Stomach (tissue), 9 donors: ENCODE results near the gene CA5A. TPM values are rescaled to one million over a fixed set of nuclear protein-coding genes. Genes with fewer than 3 reads are reported as not detected.

Source experiments
- DNase-seq, 2 donors: peaks; one replicate each; pipeline versions ENCODE4 v3.0.0 to v3.0.0-alpha.2; 2013 to 2019
- H3K27ac ChIP-seq, 5 donors: fragments of 200-600 bp in 4 of 5; sonication (generic) in 4 of 5; one replicate each; pipeline ENCODE4 v1.5.1; 2013 to 2019; ENCODE audit warnings: mild to moderate bottlenecking in 1 of 5, moderate library complexity in 1 of 5
- H3K27me3 ChIP-seq, 3 donors: fragments of 200-600 bp; sonication (generic); one replicate each; pipeline ENCODE4 v1.5.1; 2017 to 2019; ENCODE audit warnings: mixed run types in 1 of 3
- H3K36me3 ChIP-seq, 4 donors: fragments of 200-600 bp; sonication (generic); 1 replicate in 3 of 4; 2 replicates in 1 of 4; pipeline ENCODE4 v1.5.1; 2016 to 2019
- H3K4me1 ChIP-seq, 4 donors: fragments of 200-600 bp; sonication (generic); one replicate each; pipeline ENCODE4 v1.5.1; 2016 to 2019
- H3K4me3 ChIP-seq, 4 donors: fragments of 200-600 bp; sonication (generic) in 3 of 4; one replicate each; pipeline ENCODE4 v1.5.1; 2016 to 2019; ENCODE audit warnings: mild to moderate bottlenecking in 1 of 4
- H3K9me3 ChIP-seq, 4 donors: fragments of 200-600 bp; sonication (generic); one replicate each; pipeline ENCODE4 v1.5.1; 2016 to 2019
- EP300 ChIP-seq: sonication (generic); formaldehyde crosslinking; IDR thresholded peaks from one replicate; pipeline ENCODE4 v1.6.1; 2017; ENCODE audit warnings: antibody characterized with exemption
- POLR2A ChIP-seq, 4 donors: fragments of 450-650 bp; IDR thresholded peaks; one replicate each; pipeline ENCODE4 v1.6.1; 2016; ENCODE audit warnings: antibody characterized with exemption in 4 of 4, control low read depth in 2 of 4, mild to moderate bottlenecking in 1 of 4, moderate library complexity in 1 of 4
- POLR2AphosphoS5 ChIP-seq, 3 donors: sonication (generic); formaldehyde crosslinking; IDR thresholded peaks; one replicate each; pipeline ENCODE4 v1.6.1; 2016; ENCODE audit warnings: antibody characterized with exemption in 3 of 3
- WGBS, 5 donors: extraction: QIAGEN DNeasy Blood & Tissue Kit in 3 of 5; methylation state at CpG; one replicate each; pipeline versions ENCODE4 v1.1.5 to v1.1.7; 2013 to 2018; 5-methylcytosine and 5-hydroxymethylcytosine counted together
- intact Hi-C: fragments of 100-400 bp; cut with DNase I; formaldehyde crosslinking; loops from one replicate; pipeline ENCODE4 v1.15.1; 2023; ENCODE audit warnings: low total_unique reads
- polyA plus RNA-seq, 3 donors: library from polyadenylated mRNA; stranded (reverse); fragments of 200-250 nt; gene quantifications; one replicate each; pipeline ENCODE4 v1.2.3, GENCODE V29; 2013
- total RNA-seq, 5 donors: library from RNA; depleted of rRNA; stranded (reverse); fragments of >200 nt; gene quantifications; one replicate each; pipeline versions ENCODE4 v1.1.0 to v1.2.3, GENCODE V29; 2014 to 2016
- TF ChIP-seq, protein P1 (sequence below), 7 experiments: fragments of 450-650 bp in 4 of 7; fragments of 200-600 bp in 3 of 7; sonication (generic) in 3 of 7; IDR thresholded peaks; one replicate each; pipeline ENCODE4 v1.5.1; 2016 to 2019; ENCODE audit warnings: antibody characterized with exemption in 7 of 7, control low read depth in 2 of 7, mild to moderate bottlenecking in 1 of 7
- donor health status: healthy with polysubstance abuse.
- donor health status: Bipolar disorder and iron deficiency.
- donor health status: healthy.

The CA5A gene
- total and polyA plus RNA-seq, 8 donors = not detected

DNA sequence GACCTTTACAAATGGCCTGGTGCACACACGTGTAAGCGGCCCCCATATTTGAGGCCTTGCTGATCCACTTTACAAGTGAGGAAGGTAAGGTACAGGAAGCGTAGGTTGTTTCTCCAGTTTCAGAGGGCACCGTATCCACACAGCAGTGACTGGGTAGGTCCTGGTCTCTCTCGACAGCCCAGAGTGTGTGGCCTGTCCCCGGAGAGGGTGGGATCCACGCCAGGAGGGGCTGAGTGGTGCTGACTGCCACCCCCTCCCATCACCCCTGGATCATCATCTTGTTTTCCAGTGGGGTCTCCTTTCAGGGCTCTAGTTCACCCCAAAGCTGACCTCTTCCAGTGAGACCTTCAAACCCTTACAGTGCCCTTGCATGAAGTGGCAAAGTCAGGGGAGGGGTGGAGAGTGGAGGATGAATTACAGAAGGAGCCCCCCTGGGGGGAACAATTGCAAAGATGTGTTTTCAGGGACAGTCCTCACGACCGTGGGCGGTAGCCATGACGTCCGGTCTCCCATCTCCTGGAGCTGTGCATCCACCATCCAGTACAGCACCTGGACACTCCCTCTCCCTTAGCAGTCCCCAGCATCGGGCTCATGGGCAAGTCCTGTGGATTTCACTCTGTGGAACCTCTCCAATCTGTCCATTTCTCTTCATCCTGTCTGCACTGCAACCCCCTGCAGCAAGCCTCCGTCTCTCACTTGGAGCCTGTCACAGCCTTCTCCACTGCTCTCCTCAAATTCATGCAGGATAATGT is 10.4 kb upstream of the CA5A start:
- Histone ChIP-seq H3K36me3 (no peaks in the 10 kb centered on the region), H3K9me3 (no peaks in the 10 kb centered on the region), H3K27me3 (no peaks in the 10 kb centered on the region), H3K27ac (peak overlapping the region in 2 of 5 donors; percentile 78 to 83), H3K4me3 (no peak overlapping the region), H3K4me1 (peaks cover 4 to 26% (median 17%) of the 10 kb centered on the region in 4 donors)
- intact Hi-C loops = no loop called here
- TF ChIP-seq POLR2A (IDR thresholded peaks at IDR 0.05) = no peak
- no peak for TF ChIP-seq EP300
- TF ChIP-seq, protein P1, sequence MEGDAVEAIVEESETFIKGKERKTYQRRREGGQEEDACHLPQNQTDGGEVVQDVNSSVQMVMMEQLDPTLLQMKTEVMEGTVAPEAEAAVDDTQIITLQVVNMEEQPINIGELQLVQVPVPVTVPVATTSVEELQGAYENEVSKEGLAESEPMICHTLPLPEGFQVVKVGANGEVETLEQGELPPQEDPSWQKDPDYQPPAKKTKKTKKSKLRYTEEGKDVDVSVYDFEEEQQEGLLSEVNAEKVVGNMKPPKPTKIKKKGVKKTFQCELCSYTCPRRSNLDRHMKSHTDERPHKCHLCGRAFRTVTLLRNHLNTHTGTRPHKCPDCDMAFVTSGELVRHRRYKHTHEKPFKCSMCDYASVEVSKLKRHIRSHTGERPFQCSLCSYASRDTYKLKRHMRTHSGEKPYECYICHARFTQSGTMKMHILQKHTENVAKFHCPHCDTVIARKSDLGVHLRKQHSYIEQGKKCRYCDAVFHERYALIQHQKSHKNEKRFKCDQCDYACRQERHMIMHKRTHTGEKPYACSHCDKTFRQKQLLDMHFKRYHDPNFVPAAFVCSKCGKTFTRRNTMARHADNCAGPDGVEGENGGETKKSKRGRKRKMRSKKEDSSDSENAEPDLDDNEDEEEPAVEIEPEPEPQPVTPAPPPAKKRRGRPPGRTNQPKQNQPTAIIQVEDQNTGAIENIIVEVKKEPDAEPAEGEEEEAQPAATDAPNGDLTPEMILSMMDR (IDR thresholded peaks at IDR 0.05) = no peak
- TF ChIP-seq POLR2AphosphoS5 (IDR thresholded peaks at IDR 0.05) = no peak
- DNase-seq = no peak
- 85 to 90% (median 87%) methylated on average over 13 to 14 of the region's 14 CpGs for WGBS, 5 donors

DNA sequence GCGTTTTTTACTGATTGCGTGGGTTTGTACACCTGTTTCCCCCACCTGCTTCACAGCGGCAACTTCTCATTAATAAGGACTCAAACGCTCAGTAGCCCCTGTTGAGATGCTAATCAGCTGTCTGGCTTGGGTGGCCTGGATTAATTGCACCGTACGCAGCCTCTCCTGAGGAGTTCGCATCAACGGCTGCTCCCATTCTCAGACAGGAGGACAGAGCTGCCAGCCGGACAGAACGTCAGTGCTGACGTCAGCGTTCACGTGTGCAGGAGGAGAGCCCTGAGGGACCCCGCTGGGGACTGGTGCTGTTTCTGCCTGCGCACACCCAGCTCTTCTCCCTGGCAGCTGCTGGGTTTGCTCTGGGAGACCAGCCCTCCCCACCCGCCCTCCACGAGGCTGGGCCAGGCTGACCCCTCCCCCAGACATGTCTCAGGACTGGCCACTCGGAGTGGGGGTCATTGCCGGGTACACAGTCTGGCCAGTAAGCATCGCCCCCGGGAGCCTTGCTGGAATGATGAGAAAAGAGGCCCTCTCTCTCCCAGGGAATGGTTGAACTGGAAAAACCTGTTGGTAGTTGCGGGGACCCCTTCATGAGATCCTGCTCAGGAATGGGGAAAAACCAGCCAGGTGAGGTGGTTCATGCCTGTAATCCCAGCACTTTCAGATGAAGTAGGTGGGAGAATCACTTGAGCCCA is 9.2 kb upstream of the CA5A start:
- Histone ChIP-seq H3K27ac (peak overlapping the region; percentile 35 to 83 (median 75)), H3K9me3 (no peaks in the 10 kb centered on the region), H3K27me3 (no peaks in the 10 kb centered on the region), H3K4me3 (peak overlapping the region; percentile 27 to 42 (median 37)), H3K4me1 (peaks cover 4 to 24% (median 17%) of the 10 kb centered on the region in 4 donors), H3K36me3 (no peaks in the 10 kb centered on the region)
- peak; percentile 78 to 95 for DNase-seq
- WGBS, 5 donors = 7 to 20% (median 11%) methylated on average over 17 to 22 of the region's 22 CpGs
- TF ChIP-seq, protein P1 (IDR thresholded peaks at IDR 0.05) = no peak
- TF ChIP-seq EP300 (peak; percentile 69), POLR2AphosphoS5 (IDR thresholded peaks at IDR 0.05) (peak; percentile 44 to 79 (median 50)), POLR2A (IDR thresholded peaks at IDR 0.05) (no peak)
- intact Hi-C loops = no loop called here

DNA sequence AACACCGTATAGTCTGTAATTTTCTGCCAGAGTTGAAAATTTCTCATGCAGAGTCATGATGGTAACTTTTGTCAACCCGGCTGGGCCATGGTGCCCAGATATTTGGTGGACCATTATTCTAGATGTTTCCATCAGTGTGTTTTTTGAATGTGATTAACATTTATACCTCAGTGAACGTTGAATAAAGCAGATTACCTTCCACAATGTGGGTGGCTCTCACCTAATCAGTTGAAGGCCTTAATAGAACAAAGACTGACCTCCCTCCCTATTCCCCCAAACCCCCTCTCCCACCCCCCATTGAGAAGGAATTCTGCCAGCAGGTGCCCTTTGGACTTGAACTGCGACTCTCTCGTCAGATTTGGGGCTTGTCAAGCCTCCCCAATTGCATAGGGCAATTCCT is 6.4 kb upstream of the CA5A start:
- TF ChIP-seq POLR2A (IDR thresholded peaks at IDR 0.05) = no peak
- TF ChIP-seq, protein P1 (IDR thresholded peaks at IDR 0.05) = no peak
- H3K36me3 ChIP-seq = no peaks in the 10 kb centered on the region
- no peak for DNase-seq
- no peaks in the 10 kb centered on the region for H3K9me3 ChIP-seq
- intact Hi-C loops = no loop called here
- H3K4me3 ChIP-seq = no peak overlapping the region
- H3K27ac ChIP-seq = no peak overlapping the region
- no peaks in the 10 kb centered on the region for H3K27me3 ChIP-seq
- WGBS, 5 donors = 58 to 87% (median 64%) methylated on average over 5 of the region's 5 CpGs
- peaks cover 4 to 14% (median 12%) of the 10 kb centered on the region in 4 donors for H3K4me1 ChIP-seq

DNA sequence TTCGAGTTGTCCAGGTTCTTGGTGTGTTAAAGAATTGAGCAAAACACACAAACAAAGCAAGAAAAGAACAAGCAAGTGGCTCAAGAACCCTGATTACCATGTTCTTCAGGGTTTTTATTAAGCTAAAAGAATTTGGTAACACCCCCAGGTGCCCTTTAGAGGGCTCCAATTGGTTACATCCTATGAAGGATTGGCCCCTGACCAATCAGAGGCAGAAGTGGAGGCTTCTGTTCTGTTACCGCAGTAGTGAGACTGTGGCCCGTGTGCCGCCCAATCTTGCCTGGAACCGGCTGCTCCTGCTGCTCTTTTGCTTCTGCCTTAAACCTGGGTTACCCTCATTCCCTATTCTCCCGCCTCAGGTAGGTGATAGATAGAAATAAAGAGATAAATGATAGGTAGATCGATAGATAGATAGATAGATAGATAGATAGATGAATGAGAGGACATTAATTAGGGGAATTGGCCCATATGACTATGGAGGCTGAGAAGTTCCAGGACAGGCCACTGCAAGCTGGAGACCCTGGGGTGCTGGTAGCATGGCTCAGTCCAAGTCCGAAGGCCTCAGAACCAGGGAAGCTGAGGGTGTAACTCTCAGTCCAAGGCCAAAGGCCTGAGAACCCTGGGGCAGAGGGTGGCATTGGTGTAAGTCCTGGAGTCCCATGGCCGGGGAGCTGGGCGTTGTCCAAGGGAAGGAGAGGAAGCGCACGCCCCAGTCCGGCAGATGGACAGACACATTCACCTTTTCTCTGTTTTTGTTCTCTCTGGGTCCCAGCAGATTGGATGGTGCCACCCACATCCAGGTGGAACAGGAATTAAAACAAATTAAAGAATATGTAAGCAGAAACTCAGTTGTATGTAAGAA is 3.5 kb upstream of the CA5A start:
- Histone ChIP-seq H3K27ac (no peak overlapping the region), H3K36me3 (no peaks in the 10 kb centered on the region), H3K27me3 (no peaks in the 10 kb centered on the region), H3K4me3 (no peak overlapping the region), H3K4me1 (peaks cover 0 to under 1% (median 0%) of the 10 kb centered on the region in 4 donors), H3K9me3 (no peaks in the 10 kb centered on the region)
- 88 to 92% (median 90%) methylated on average over 13 of the region's 13 CpGs for WGBS, 5 donors
- DNase-seq = no peak
- intact Hi-C loops = no loop called here
- TF ChIP-seq, protein P1 (IDR thresholded peaks at IDR 0.05) = no peak
- no peak for TF ChIP-seq EP300
- no peak for TF ChIP-seq POLR2AphosphoS5 (IDR thresholded peaks at IDR 0.05)
- TF ChIP-seq POLR2A (IDR thresholded peaks at IDR 0.05) = no peak
